Measurements from ENCODE around the gene TNNT3. TPM values are rescaled to one million over a fixed set of nuclear protein-coding genes. Genes with fewer than 3 reads are reported as not detected.

Gene TNNT3
- total RNA-seq, 2 experiments from 2014 or later, result 2.3 to 3.3 TPM

- no peaks in the 10 kb centered on the region for H3K9me3 Mint-ChIP-seq
- peaks cover 5% of the 10 kb centered on the region for H3K4me1 Mint-ChIP-seq (ENCODE audit: low read depth)
- DNase-seq, result no peak
- intact Hi-C loops (cut with micrococcal nuclease), result no loop called here
- no peak overlapping the region for H3K27ac Mint-ChIP-seq
- CTCF ChIA-PET, result interaction anchor here (0.7 to 4.5 kb wide), 6 partner anchors 30 to 231 kb away, joined by 3 to 13 read pairs (median 4); partner anchors contain the start of gene PRR33
- H3K27me3 Mint-ChIP-seq (ENCODE audit: low read depth), result no peaks in the 10 kb centered on the region
- H3K36me3 Mint-ChIP-seq (ENCODE audit: low read depth), result no peaks in the 10 kb centered on the region
- H3K4me3 Mint-ChIP-seq, result no peak overlapping the region
Measured at GRCh38 chr11:1920909-1921573, 1.5 kb downstream of the TNNT3 start.

- CTCF ChIA-PET, result interaction anchor here (0.7 to 4.5 kb wide), 6 partner anchors 31 to 230 kb away, joined by 3 to 13 read pairs (median 4); partner anchors contain the start of gene PRR33
- DNase-seq, result no peak
- no peak overlapping the region for H3K27ac Mint-ChIP-seq
- intact Hi-C loops (cut with micrococcal nuclease), result no loop called here
- no peaks in the 10 kb centered on the region for H3K27me3 Mint-ChIP-seq (ENCODE audit: low read depth)
- H3K4me1 Mint-ChIP-seq (ENCODE audit: low read depth), result peaks cover 5% of the 10 kb centered on the region
- H3K9me3 Mint-ChIP-seq, result no peaks in the 10 kb centered on the region
- no peaks in the 10 kb centered on the region for H3K36me3 Mint-ChIP-seq (ENCODE audit: low read depth)
- H3K4me3 Mint-ChIP-seq, result no peak overlapping the region
Measured at GRCh38 chr11:1921574-1922141, 2.2 kb downstream of the TNNT3 start.

- no peaks in the 10 kb centered on the region for H3K27me3 Mint-ChIP-seq (ENCODE audit: low read depth)
- H3K4me1 Mint-ChIP-seq (ENCODE audit: low read depth), result peaks cover 2% of the 10 kb centered on the region
- no peak for DNase-seq
- intact Hi-C loops (cut with micrococcal nuclease), result no loop called here
- CTCF ChIA-PET, result interaction anchor here (0.7 to 4.5 kb wide), 4 partner anchors 32 to 250 kb away, joined by 3 to 13 read pairs (median 8); partner anchors contain the start of gene PRR33
- H3K4me3 Mint-ChIP-seq, result no peak overlapping the region
- no peaks in the 10 kb centered on the region for H3K9me3 Mint-ChIP-seq
- no peak overlapping the region for H3K27ac Mint-ChIP-seq
- no peaks in the 10 kb centered on the region for H3K36me3 Mint-ChIP-seq (ENCODE audit: low read depth)
Measured at GRCh38 chr11:1922481-1923081, 3.1 kb downstream of the TNNT3 start.

GRCh38 chr11:1923201-1923956 lies 3.9 kb downstream of the TNNT3 start:
- Mint-ChIP-seq H3K36me3 (ENCODE audit: low read depth) (no peaks in the 10 kb centered on the region), H3K4me1 (ENCODE audit: low read depth) (peaks cover 2% of the 10 kb centered on the region), H3K27me3 (ENCODE audit: low read depth) (no peaks in the 10 kb centered on the region), H3K9me3 (no peaks in the 10 kb centered on the region), H3K4me3 (no peak overlapping the region), H3K27ac (no peak overlapping the region)
- DNase-seq, result no peak
- CTCF ChIA-PET, result interaction anchor here (0.6 to 4.5 kb wide), 3 partner anchors 28 to 91 kb away, joined by 3 to 13 read pairs (median 6); no protein-coding TSS in a partner anchor
- intact Hi-C loops (cut with micrococcal nuclease), result no loop called here

- Mint-ChIP-seq H3K4me1 (ENCODE audit: low read depth) (peaks cover 2% of the 10 kb centered on the region), H3K36me3 (ENCODE audit: low read depth) (no peaks in the 10 kb centered on the region), H3K4me3 (no peak overlapping the region), H3K9me3 (no peaks in the 10 kb centered on the region), H3K27ac (no peak overlapping the region), H3K27me3 (ENCODE audit: low read depth) (no peaks in the 10 kb centered on the region)
- intact Hi-C loops (cut with micrococcal nuclease), result no loop called here
- DNase-seq, result no peak
- CTCF ChIA-PET, result interaction anchor here (0.6 kb wide), 1 partner anchor 29 kb away, joined by 3 read pairs; no protein-coding TSS in a partner anchor
Measured at GRCh38 chr11:1924181-1924580, 4.7 kb downstream of the TNNT3 start.

- H3K4me3 Mint-ChIP-seq, result no peak overlapping the region
- H3K27ac Mint-ChIP-seq, result no peak overlapping the region
- no peaks in the 10 kb centered on the region for H3K9me3 Mint-ChIP-seq
- peaks cover 4% of the 10 kb centered on the region for H3K4me1 Mint-ChIP-seq (ENCODE audit: low read depth)
- no peaks in the 10 kb centered on the region for H3K27me3 Mint-ChIP-seq (ENCODE audit: low read depth)
- intact Hi-C loops (cut with micrococcal nuclease), result no loop called here
- no peaks in the 10 kb centered on the region for H3K36me3 Mint-ChIP-seq (ENCODE audit: low read depth)
- CTCF ChIA-PET, result no interaction called here
- no peak for DNase-seq
Measured at GRCh38 chr11:1924646-1925372, 5.3 kb downstream of the TNNT3 start.

- Mint-ChIP-seq H3K9me3 (no peaks in the 10 kb centered on the region), H3K4me3 (no peak overlapping the region), H3K27me3 (ENCODE audit: low read depth) (no peaks in the 10 kb centered on the region), H3K27ac (no peak overlapping the region), H3K36me3 (ENCODE audit: low read depth) (no peaks in the 10 kb centered on the region), H3K4me1 (ENCODE audit: low read depth) (peaks cover 6% of the 10 kb centered on the region)
- DNase-seq, result no peak
- CTCF ChIA-PET, result no interaction called here
- intact Hi-C loops (cut with micrococcal nuclease), result no loop called here
Measured at GRCh38 chr11:1925373-1926155, 6.1 kb downstream of the TNNT3 start.

GRCh38 chr11:1926156-1927025 lies 6.9 kb downstream of the TNNT3 start:
- intact Hi-C loops (cut with micrococcal nuclease), result no loop called here
- no peak for DNase-seq
- Mint-ChIP-seq H3K4me3 (no peak overlapping the region), H3K9me3 (no peaks in the 10 kb centered on the region), H3K27me3 (ENCODE audit: low read depth) (no peaks in the 10 kb centered on the region), H3K4me1 (ENCODE audit: low read depth) (peaks cover 6% of the 10 kb centered on the region), H3K36me3 (ENCODE audit: low read depth) (no peaks in the 10 kb centered on the region), H3K27ac (no peak overlapping the region)
- CTCF ChIA-PET, result no interaction called here

- no peak for DNase-seq
- H3K4me3 Mint-ChIP-seq, result no peak overlapping the region
- H3K4me1 Mint-ChIP-seq (ENCODE audit: low read depth), result peaks cover 6% of the 10 kb centered on the region
- CTCF ChIA-PET, result no interaction called here
- no peaks in the 10 kb centered on the region for H3K9me3 Mint-ChIP-seq
- intact Hi-C loops (cut with micrococcal nuclease), result no loop called here
- no peaks in the 10 kb centered on the region for H3K36me3 Mint-ChIP-seq (ENCODE audit: low read depth)
- no peaks in the 10 kb centered on the region for H3K27me3 Mint-ChIP-seq (ENCODE audit: low read depth)
- H3K27ac Mint-ChIP-seq, result no peak overlapping the region
Measured at GRCh38 chr11:1927026-1927847, 7.7 kb downstream of the TNNT3 start.

GRCh38 chr11:1927848-1928469 lies 8.5 kb downstream of the TNNT3 start:
- Mint-ChIP-seq H3K4me1 (ENCODE audit: low read depth) (peaks cover 4% of the 10 kb centered on the region), H3K36me3 (ENCODE audit: low read depth) (no peaks in the 10 kb centered on the region), H3K27me3 (ENCODE audit: low read depth) (no peaks in the 10 kb centered on the region), H3K9me3 (no peaks in the 10 kb centered on the region), H3K27ac (no peak overlapping the region), H3K4me3 (no peak overlapping the region)
- no peak for DNase-seq
- CTCF ChIA-PET, result no interaction called here
- intact Hi-C loops (cut with micrococcal nuclease), result no loop called here
